ENCODE results near the gene TBCCD1. TPM values are rescaled to one million over a fixed set of nuclear protein-coding genes. Genes with fewer than 3 reads are reported as not detected.
A peak's percentile ranks its signal among the peaks of the same experiment; 100 is the strongest.
"Not testable (repeated sequence)": the region's sequence is repeated elsewhere in the genome, so short reads cannot be mapped to it uniquely, and the experiment has no call there.

Gene TBCCD1
- total and polyA plus RNA-seq, 2 donors (not counting 3 experiments of a cell fraction or from before 2014, with no cell fraction given) = 16.5 to 16.6 TPM

GRCh38 chr3:186569779-186570095 lies 2.6 kb upstream of the TBCCD1 start:
- Histone ChIP-seq H3K27me3 (ENCODE audit: control insufficient read depth in 2 of 2, insufficient read depth in 2 of 2, low read length in 2 of 2) (no peaks in the 10 kb centered on the region), H3K9ac (replicated peaks; ENCODE audit: extremely low read depth, insufficient read depth, low read length) (peak overlapping the region; percentile 88)
- TSS peak; percentile 65 for BruUV-seq (replicated peaks)

GRCh38 chr3:186569361-186569760 lies 2.2 kb upstream of the TBCCD1 start:
- intact Hi-C loops (cut with micrococcal nuclease) = loop anchor here (5.0 kb wide), 2 partner anchors 253 to 363 kb away; partner anchors contain the start of gene ST6GAL1
- Histone ChIP-seq H3K4me3 (replicated peaks in 1 of 3; ENCODE audit: insufficient read depth in 1 of 3, low read depth in 1 of 3, low read length in 3 of 3) (peak overlapping the region in 2 of 3 experiments; percentile 80 to 91), H3K79me2 (ENCODE audit: control insufficient read depth, insufficient read depth, low read length) (peaks cover 24% of the 10 kb centered on the region), H3K4me2 (ENCODE audit: insufficient read depth, low read length) (peak overlapping the region; percentile 80), H3K4me1 (ENCODE audit: control insufficient read depth, extremely low read depth, insufficient read depth, low read length) (peaks cover 18% of the 10 kb centered on the region)
- H3K9me3 ChIP-seq (replicated peaks; ENCODE audit: control insufficient read depth, insufficient read depth, low read length); DNase-seq (ENCODE audit: low read depth, low spot score); H3K9me1 ChIP-seq (replicated peaks; ENCODE audit: control insufficient read depth, extremely low read depth, insufficient read depth, low read length); H3K27me3 ChIP-seq (ENCODE audit: control insufficient read depth in 2 of 2, insufficient read depth in 2 of 2, low read length in 2 of 2); H3K36me3 ChIP-seq (ENCODE audit: control insufficient read depth in 2 of 2, extremely low read depth in 1 of 2, insufficient read depth in 2 of 2, low read length in 2 of 2); FAIRE-seq; dilution Hi-C loops (cut with MboI; ENCODE audit: extremely low pct_ligation_motif_present, low sequenced_read_pairs); H4K20me1 ChIP-seq (replicated peaks; ENCODE audit: control insufficient read depth, extremely low read depth, insufficient read depth, low read length); H3K27ac ChIP-seq (ENCODE audit: insufficient read depth, low read depth, low read length); H3K9ac ChIP-seq (replicated peaks; ENCODE audit: extremely low read depth, insufficient read depth, low read length); H2AFZ ChIP-seq (ENCODE audit: low read depth, low read length); BruUV-seq (replicated peaks): not testable (repeated sequence)
- ChIA-PET POLR2A (interaction anchor here (0.6 kb wide), 1 partner anchor 788 kb away, joined by 5 read pairs; no protein-coding TSS in a partner anchor), CTCF (interaction anchor here (1.8 to 2.1 kb wide), 2 partner anchors 28 to 48 kb away, joined by 5 to 7 read pairs; no protein-coding TSS in a partner anchor)

More at GRCh38 chr3:186569779-186570095, 2.6 kb upstream of the TBCCD1 start:
- intact Hi-C loops (cut with micrococcal nuclease) = loop anchor here (1.0 to 5.0 kb wide), 9 partner anchors 47 to 631 kb away; partner anchors contain the start of genes EIF4A2, ETV5, RFC4 and RPL39L
- TF ChIP-seq EZH2 (IDR thresholded peaks at IDR 0.05; ENCODE audit: borderline replicate concordance, low read depth, low read length, severe bottlenecking) = no peak
- TF ChIP-seq CTCF (IDR thresholded peaks at IDR 0.05; ENCODE audit: extremely low read depth in 1 of 2, insufficient read depth in 1 of 2, low read depth in 1 of 2, low read length in 2 of 2) = no peak
- no peak for TF ChIP-seq POLR2AphosphoS5 (IDR thresholded peaks at IDR 0.05; ENCODE audit: insufficient read depth, low read depth, low read length)
- no peak for TF ChIP-seq POLR2A (IDR thresholded peaks at IDR 0.05; ENCODE audit: low read depth, low read length)
- TF ChIP-seq FOS (IDR thresholded peaks at IDR 0.05; ENCODE audit: borderline replicate concordance, insufficient read depth, low read length) = no peak
- TF ChIP-seq MAX (IDR thresholded peaks at IDR 0.05; ENCODE audit: insufficient read depth, insufficient read length) = no peak
- TF ChIP-seq JUN (IDR thresholded peaks at IDR 0.05; ENCODE audit: borderline replicate concordance, insufficient read depth, insufficient read length, low read depth) = no peak
- no peak for TF ChIP-seq GATA2 (IDR thresholded peaks at IDR 0.05; ENCODE audit: insufficient read depth, insufficient read length, low read depth, low read length)
- no peak for TF ChIP-seq MYC (IDR thresholded peaks at IDR 0.05; ENCODE audit: low read depth, low read length)
- H3K9me3 ChIP-seq (replicated peaks; ENCODE audit: control insufficient read depth, insufficient read depth, low read length) = no peaks in the 10 kb centered on the region
- no peak for DNase-seq (ENCODE audit: low read depth, low spot score)
- H3K79me2 ChIP-seq (ENCODE audit: control insufficient read depth, insufficient read depth, low read length) = peaks cover 21% of the 10 kb centered on the region
- no peaks in the 10 kb centered on the region for H3K36me3 ChIP-seq (ENCODE audit: control insufficient read depth in 2 of 2, extremely low read depth in 1 of 2, insufficient read depth in 2 of 2, low read length in 2 of 2)
- peak overlapping the region; percentile 86 for H2AFZ ChIP-seq (ENCODE audit: low read depth, low read length)
- no peaks in the 10 kb centered on the region for H3K9me1 ChIP-seq (replicated peaks; ENCODE audit: control insufficient read depth, extremely low read depth, insufficient read depth, low read length)
- FAIRE-seq = no peak
- dilution Hi-C loops (cut with MboI; ENCODE audit: extremely low pct_ligation_motif_present, low sequenced_read_pairs) = no loop called here
- H3K4me3 ChIP-seq (replicated peaks in 1 of 3; ENCODE audit: insufficient read depth in 1 of 3, low read depth in 1 of 3, low read length in 3 of 3) = peak overlapping the region; percentile 55 to 91 (median 80)
- ChIA-PET POLR2A (interaction anchor here (0.8 to 1.9 kb wide), 8 partner anchors 10 to 632 kb away, joined by 3 to 27 read pairs (median 4); partner anchors contain the start of genes EIF4A2, ETV5 and TRA2B), CTCF (interaction anchor here (0.9 to 1.4 kb wide), 10 partner anchors 29 to 626 kb away, joined by 3 to 12 read pairs (median 4); no protein-coding TSS in a partner anchor)
- no peaks in the 10 kb centered on the region for H4K20me1 ChIP-seq (replicated peaks; ENCODE audit: control insufficient read depth, extremely low read depth, insufficient read depth, low read length)
- peak overlapping the region; percentile 58 for H3K27ac ChIP-seq (ENCODE audit: insufficient read depth, low read depth, low read length)
- H3K4me2 ChIP-seq (ENCODE audit: insufficient read depth, low read length) = peak overlapping the region; percentile 80
- H3K4me1 ChIP-seq (ENCODE audit: control insufficient read depth, extremely low read depth, insufficient read depth, low read length) = peaks cover 18% of the 10 kb centered on the region
